HepG2 (cell line): ENCODE measurements around the gene ADPRH. TPM values are rescaled to one million over a fixed set of nuclear protein-coding genes. Genes with fewer than 3 reads are reported as not detected.

ENCODE experiments used
- CENPT ChIP-seq: sonication (generic); formaldehyde crosslinking; IDR thresholded peaks from 2 replicates; pipeline ENCODE4 v1.8.0; 2022; ENCODE audit warnings: low read depth, mild to moderate bottlenecking, moderate library complexity, missing genetic modification reagents
- KDM5A ChIP-seq: fragments of 200-600 bp; sonication (generic); IDR thresholded peaks from 2 replicates; pipeline ENCODE4 v1.7.0; 2018; ENCODE audit warnings: antibody characterized with exemption, mild to moderate bottlenecking, low read length, borderline replicate concordance
- KLF16 ChIP-seq, 2 experiments: sonication (generic) in 1 of 2; formaldehyde crosslinking in 1 of 2; IDR thresholded peaks; 2 replicates each; pipeline versions ENCODE4 v1.6.1 to v1.8.0; 2016 to 2023; ENCODE audit warnings: missing genetic modification reagents in 2 of 2, missing compliant biosample characterization in 1 of 2
- NKX3-1 ChIP-seq: sonication (generic); formaldehyde crosslinking; IDR thresholded peaks from 2 replicates; pipeline ENCODE4 v1.5.0; 2020; ENCODE audit warnings: missing genetic modification reagents
- NR2F6 ChIP-seq, 2 experiments: IDR thresholded peaks; 2 replicates each; pipeline ENCODE4 v1.6.1; 2016; ENCODE audit warnings: antibody characterized with exemption in 1 of 2, mild to moderate bottlenecking in 1 of 2
- PITX1 ChIP-seq: sonication (generic); formaldehyde crosslinking; IDR thresholded peaks from 2 replicates; pipeline ENCODE4 v1.5.1; 2020; ENCODE audit warnings: mild to moderate bottlenecking, missing genetic modification reagents
- RAD21 ChIP-seq: fragments of 450-650 bp; formaldehyde crosslinking; IDR thresholded peaks from 2 replicates; pipeline ENCODE4 v1.5.0; 2020; ENCODE audit warnings: mild to moderate bottlenecking
- SALL2 ChIP-seq: sonication (generic); formaldehyde crosslinking; IDR thresholded peaks from 2 replicates; pipeline ENCODE4 v1.8.1; 2023; ENCODE audit warnings: mild to moderate bottlenecking, missing genetic modification reagents, inconsistent platforms
- SNAPC2 ChIP-seq: sonication (generic); formaldehyde crosslinking; IDR thresholded peaks from 2 replicates; pipeline ENCODE4 v1.8.1; 2022; ENCODE audit warnings: mild to moderate bottlenecking, missing genetic modification reagents
- SP2 ChIP-seq: sonication (generic); formaldehyde crosslinking; IDR thresholded peaks from 2 replicates; pipeline ENCODE4 v1.5.1; 2020; ENCODE audit warnings: mild to moderate bottlenecking, missing genetic modification reagents
- TAF15 ChIP-seq: fragments of 200-400 bp; formaldehyde crosslinking; IDR thresholded peaks from one replicate; pipeline ENCODE4 v1.6.1; 2018; ENCODE audit warnings: mild to moderate bottlenecking, low read depth, low read length; ENCODE audit not compliant: poor library complexity, severe bottlenecking
- TMF1 ChIP-seq: sonication (generic); formaldehyde crosslinking; IDR thresholded peaks from 2 replicates; pipeline ENCODE4 v1.8.1; 2022; ENCODE audit warnings: low read depth, missing genetic modification reagents
- ZFP90 ChIP-seq: sonication (generic); formaldehyde crosslinking; IDR thresholded peaks from 2 replicates; pipeline ENCODE4 v1.8.0; 2022; ENCODE audit warnings: missing genetic modification reagents, mild to moderate bottlenecking, inconsistent platforms, borderline replicate concordance
- ZMYM3 ChIP-seq: sonication (generic); formaldehyde crosslinking; IDR thresholded peaks from 2 replicates; pipeline ENCODE4 v1.5.1; 2020; ENCODE audit warnings: mild to moderate bottlenecking, missing genetic modification reagents
- ZNF263 ChIP-seq: sonication (generic); formaldehyde crosslinking; IDR thresholded peaks from 2 replicates; pipeline ENCODE4 v1.4.0; 2020; ENCODE audit warnings: missing genetic modification reagents
- ZNF296 ChIP-seq: sonication (generic); formaldehyde crosslinking; conservative IDR thresholded peaks from 2 replicates; pipeline ENCODE4 v1.5.0; 2020; ENCODE audit warnings: mild to moderate bottlenecking, missing genetic modification reagents
- ZNF484 ChIP-seq: sonication (generic); formaldehyde crosslinking; IDR thresholded peaks from 2 replicates; pipeline ENCODE4 v1.5.1; 2020; ENCODE audit warnings: mild to moderate bottlenecking, low read depth, missing genetic modification reagents, borderline replicate concordance
- ZNF510 ChIP-seq: sonication (generic); formaldehyde crosslinking; IDR thresholded peaks from 2 replicates; pipeline ENCODE4 v1.4.0; 2020; ENCODE audit warnings: low read depth, mild to moderate bottlenecking, missing genetic modification reagents
- ZNF678 ChIP-seq: sonication (generic); formaldehyde crosslinking; IDR thresholded peaks from 2 replicates; pipeline ENCODE4 v1.4.0; 2020; ENCODE audit warnings: mild to moderate bottlenecking, missing genetic modification reagents
- ZNF792 ChIP-seq: IDR thresholded peaks from 2 replicates; pipeline ENCODE4 v1.6.1; 2016
- ZSCAN30 ChIP-seq: sonication (generic); formaldehyde crosslinking; IDR thresholded peaks from 2 replicates; pipeline ENCODE4 v1.5.0; 2020; ENCODE audit warnings: mild to moderate bottlenecking, missing genetic modification reagents
- polyA plus RNA-seq, 8 experiments: library from polyadenylated mRNA; depleted of rRNA in 3 of 8; stranded (reverse) in 7 of 8; unstranded in 1 of 8; fragments of >200 nt; fragmentation: Illumina TruSeq in 4 of 8; extraction: Trizol in 4 of 8; gene quantifications; 2 replicates each; pipeline versions ENCODE4 v1.2.1 to v1.2.3, GENCODE V29; 2011 to 2016; ENCODE audit warnings: low read depth in 4 of 8, missing spikeins in 1 of 8, mixed read lengths in 1 of 8; ENCODE audit not compliant: insufficient read depth in 1 of 8
- total RNA-seq, 5 experiments: library from RNA; depleted of rRNA; stranded (reverse); fragments of >200 nt; fragmentation: Illumina TruSeq; extraction: Trizol; gene quantifications; 2 replicates each; pipeline ENCODE4 v1.2.3, GENCODE V29; 2016; ENCODE audit warnings: low read depth in 1 of 5
- TF ChIP-seq, protein P1 (sequence below): sonication (generic); formaldehyde crosslinking; IDR thresholded peaks from 2 replicates; pipeline ENCODE4 v1.4.0; 2020; ENCODE audit warnings: missing genetic modification reagents, borderline replicate concordance
- TF ChIP-seq, protein P2 (sequence below): sonication (generic); formaldehyde crosslinking; IDR thresholded peaks from 2 replicates; pipeline ENCODE4 v1.5.1; 2020; ENCODE audit warnings: mild to moderate bottlenecking, missing genetic modification reagents, moderate library complexity
- TF ChIP-seq, protein P3 (sequence below): IDR thresholded peaks from 2 replicates; pipeline ENCODE4 v1.6.1; 2016; ENCODE audit warnings: low read depth, borderline replicate concordance
- TF ChIP-seq, protein P4 (sequence below): sonication (generic); formaldehyde crosslinking; IDR thresholded peaks from 2 replicates; pipeline ENCODE4 v1.5.0; 2020; ENCODE audit warnings: mild to moderate bottlenecking, low read depth, missing genetic modification reagents, borderline replicate concordance

The ADPRH gene
- total and polyA plus RNA-seq, 2 of the 13 experiments (the other 11 are each of a cell fraction or from before 2014, with no cell fraction given): 0.01 to 0.15 TPM

DNA sequence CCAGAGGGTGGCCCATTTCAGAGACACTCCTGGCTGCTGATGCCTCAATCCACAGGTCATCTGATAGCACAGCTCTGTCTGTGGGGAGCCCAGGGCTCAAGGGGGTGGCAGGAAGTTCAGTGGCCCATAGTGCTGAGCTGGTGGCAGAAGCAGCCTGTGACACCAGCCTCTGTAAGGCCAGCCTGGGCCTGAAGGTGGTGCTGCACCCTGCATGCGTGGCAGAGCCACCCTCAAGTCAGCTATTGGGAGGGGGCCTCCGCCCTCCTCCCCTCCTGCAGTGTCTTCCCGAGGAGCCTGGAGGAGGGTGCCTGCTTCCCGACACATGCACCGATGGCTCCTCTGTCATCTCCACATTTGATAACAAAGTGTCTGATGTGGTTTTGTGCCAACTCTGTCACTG, 21.4 kb downstream of the ADPRH start (continued):
- TF ChIP-seq TAF15 (no peak), ZNF678 (no peak), SP2 (CRISPR knock-in tag) (no peak), SNAPC2 (CRISPR knock-in tag) (no peak), SALL2 (CRISPR knock-in tag) (no peak), KDM5A (no peak), ZSCAN30 (CRISPR knock-in tag) (no peak), ZNF510 (no peak), ZFP90 (CRISPR knock-in tag) (no peak), PITX1 (CRISPR knock-in tag) (no peak), ZNF792 (CRISPR knock-in tag) (no peak), NKX3-1 (CRISPR knock-in tag) (no peak), NR2F6 (IDR thresholded peaks at IDR 0.05) (no peak), NR2F6 (CRISPR knock-in tag; IDR thresholded peaks at IDR 0.05) (no peak), KLF16 (CRISPR knock-in tag; IDR thresholded peaks at IDR 0.05) (no peak), ZNF484 (CRISPR knock-in tag) (no peak), ZNF263 (CRISPR knock-in tag) (0 out of 2 replicates have a peak, but pooled peaks have one; percentile 28), ZNF296 (CRISPR knock-in tag) (no peak), ZMYM3 (CRISPR knock-in tag) (no peak), RAD21 (CRISPR knock-in tag) (peak; percentile 46; the same call in 1 of the 2 replicates), TMF1 (CRISPR knock-in tag) (no peak), CENPT (CRISPR knock-in tag) (no peak)
- TF ChIP-seq, protein P1, sequence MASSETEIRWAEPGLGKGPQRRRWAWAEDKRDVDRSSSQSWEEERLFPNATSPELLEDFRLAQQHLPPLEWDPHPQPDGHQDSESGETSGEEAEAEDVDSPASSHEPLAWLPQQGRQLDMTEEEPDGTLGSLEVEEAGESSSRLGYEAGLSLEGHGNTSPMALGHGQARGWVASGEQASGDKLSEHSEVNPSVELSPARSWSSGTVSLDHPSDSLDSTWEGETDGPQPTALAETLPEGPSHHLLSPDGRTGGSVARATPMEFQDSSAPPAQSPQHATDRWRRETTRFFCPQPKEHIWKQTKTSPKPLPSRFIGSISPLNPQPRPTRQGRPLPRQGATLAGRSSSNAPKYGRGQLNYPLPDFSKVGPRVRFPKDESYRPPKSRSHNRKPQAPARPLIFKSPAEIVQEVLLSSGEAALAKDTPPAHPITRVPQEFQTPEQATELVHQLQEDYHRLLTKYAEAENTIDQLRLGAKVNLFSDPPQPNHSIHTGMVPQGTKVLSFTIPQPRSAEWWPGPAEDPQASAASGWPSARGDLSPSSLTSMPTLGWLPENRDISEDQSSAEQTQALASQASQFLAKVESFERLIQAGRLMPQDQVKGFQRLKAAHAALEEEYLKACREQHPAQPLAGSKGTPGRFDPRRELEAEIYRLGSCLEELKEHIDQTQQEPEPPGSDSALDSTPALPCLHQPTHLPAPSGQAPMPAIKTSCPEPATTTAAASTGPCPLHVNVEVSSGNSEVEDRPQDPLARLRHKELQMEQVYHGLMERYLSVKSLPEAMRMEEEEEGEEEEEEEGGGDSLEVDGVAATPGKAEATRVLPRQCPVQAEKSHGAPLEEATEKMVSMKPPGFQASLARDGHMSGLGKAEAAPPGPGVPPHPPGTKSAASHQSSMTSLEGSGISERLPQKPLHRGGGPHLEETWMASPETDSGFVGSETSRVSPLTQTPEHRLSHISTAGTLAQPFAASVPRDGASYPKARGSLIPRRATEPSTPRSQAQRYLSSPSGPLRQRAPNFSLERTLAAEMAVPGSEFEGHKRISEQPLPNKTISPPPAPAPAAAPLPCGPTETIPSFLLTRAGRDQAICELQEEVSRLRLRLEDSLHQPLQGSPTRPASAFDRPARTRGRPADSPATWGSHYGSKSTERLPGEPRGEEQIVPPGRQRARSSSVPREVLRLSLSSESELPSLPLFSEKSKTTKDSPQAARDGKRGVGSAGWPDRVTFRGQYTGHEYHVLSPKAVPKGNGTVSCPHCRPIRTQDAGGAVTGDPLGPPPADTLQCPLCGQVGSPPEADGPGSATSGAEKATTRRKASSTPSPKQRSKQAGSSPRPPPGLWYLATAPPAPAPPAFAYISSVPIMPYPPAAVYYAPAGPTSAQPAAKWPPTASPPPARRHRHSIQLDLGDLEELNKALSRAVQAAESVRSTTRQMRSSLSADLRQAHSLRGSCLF (CRISPR knock-in tag): no peak
- TF ChIP-seq, protein P2, sequence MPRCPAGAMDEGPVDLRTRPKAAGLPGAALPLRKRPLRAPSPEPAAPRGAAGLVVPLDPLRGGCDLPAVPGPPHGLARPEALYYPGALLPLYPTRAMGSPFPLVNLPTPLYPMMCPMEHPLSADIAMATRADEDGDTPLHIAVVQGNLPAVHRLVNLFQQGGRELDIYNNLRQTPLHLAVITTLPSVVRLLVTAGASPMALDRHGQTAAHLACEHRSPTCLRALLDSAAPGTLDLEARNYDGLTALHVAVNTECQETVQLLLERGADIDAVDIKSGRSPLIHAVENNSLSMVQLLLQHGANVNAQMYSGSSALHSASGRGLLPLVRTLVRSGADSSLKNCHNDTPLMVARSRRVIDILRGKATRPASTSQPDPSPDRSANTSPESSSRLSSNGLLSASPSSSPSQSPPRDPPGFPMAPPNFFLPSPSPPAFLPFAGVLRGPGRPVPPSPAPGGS: no peak
- TF ChIP-seq, protein P3, sequence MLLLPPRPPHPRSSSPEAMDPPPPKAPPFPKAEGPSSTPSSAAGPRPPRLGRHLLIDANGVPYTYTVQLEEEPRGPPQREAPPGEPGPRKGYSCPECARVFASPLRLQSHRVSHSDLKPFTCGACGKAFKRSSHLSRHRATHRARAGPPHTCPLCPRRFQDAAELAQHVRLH: no peak
- TF ChIP-seq, protein P4, sequence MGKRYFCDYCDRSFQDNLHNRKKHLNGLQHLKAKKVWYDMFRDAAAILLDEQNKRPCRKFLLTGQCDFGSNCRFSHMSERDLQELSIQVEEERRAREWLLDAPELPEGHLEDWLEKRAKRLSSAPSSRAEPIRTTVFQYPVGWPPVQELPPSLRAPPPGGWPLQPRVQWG (CRISPR knock-in tag): no peak
